Neuronal stem cell (in vitro differentiated cells): ENCODE data around the gene SPACA5B. TPM values are rescaled to one million over a fixed set of nuclear protein-coding genes. Genes with fewer than 3 reads are reported as not detected.
A peak's percentile ranks its signal among the peaks of the same experiment; 100 is the strongest.
"Not testable (repeated sequence)": the region's sequence is repeated elsewhere in the genome, so short reads cannot be mapped to it uniquely, and the experiment has no call there.

Source experiments
- DNase-seq: peaks from one replicate; pipeline ENCODE4 v3.0.0-alpha.2; 2013; ENCODE audit warnings: low spot score
- H2AFZ ChIP-seq: one replicate; pipeline ENCODE4 v1.6.1; 2013; ENCODE audit warnings: mild to moderate bottlenecking, low read length, inconsistent platforms
- H2AK5ac ChIP-seq: 2 replicates; pipeline ENCODE4 v1.6.1; 2013; ENCODE audit warnings: low read depth, mild to moderate bottlenecking, inconsistent platforms, low read length, moderate library complexity, mixed read lengths
- H2BK120ac ChIP-seq: 2 replicates; pipeline ENCODE4 v1.6.1; 2013; ENCODE audit warnings: low read depth, mild to moderate bottlenecking, inconsistent platforms, low read length, moderate library complexity, mixed read lengths
- H2BK12ac ChIP-seq: one replicate; pipeline ENCODE4 v1.6.1; 2013; ENCODE audit warnings: low read length, inconsistent platforms
- H2BK15ac ChIP-seq: 2 replicates; pipeline ENCODE4 v1.6.1; 2013; ENCODE audit warnings: mild to moderate bottlenecking, low read length, inconsistent platforms, mixed read lengths
- H2BK5ac ChIP-seq: one replicate; pipeline ENCODE4 v1.6.1; 2013; ENCODE audit warnings: inconsistent platforms, mild to moderate bottlenecking, low read length, moderate library complexity
- H3K14ac ChIP-seq: one replicate; pipeline ENCODE4 v1.6.1; 2013; ENCODE audit warnings: low read length, inconsistent platforms
- H3K18ac ChIP-seq: 2 replicates; pipeline ENCODE4 v1.6.1; 2013; ENCODE audit warnings: low read length, inconsistent platforms
- H3K23ac ChIP-seq: 2 replicates; pipeline ENCODE4 v1.6.1; 2013; ENCODE audit warnings: low read depth, mild to moderate bottlenecking, mixed read lengths, low read length, inconsistent platforms; ENCODE audit not compliant: poor library complexity
- H3K27ac ChIP-seq: replicated peaks from 3 replicates; pipeline ENCODE4 v1.5.1; 2013; ENCODE audit warnings: low read length, inconsistent platforms
- H3K27me3 ChIP-seq, 3 experiments: 2 replicates each; pipeline ENCODE4 v1.6.1; 2013; ENCODE audit warnings: low read length in 3 of 3, mild to moderate bottlenecking in 2 of 3, inconsistent platforms in 1 of 3, low read depth in 1 of 3, mixed read lengths in 1 of 3, moderate library complexity in 1 of 3; ENCODE audit not compliant: control insufficient read depth in 3 of 3, insufficient read depth in 3 of 3
- H3K36me3 ChIP-seq, 2 donors: replicated peaks in 1 of 2; 2 replicates each; pipeline ENCODE4 v1.6.1; 2013; ENCODE audit warnings: low read length in 2 of 2; ENCODE audit not compliant: control insufficient read depth in 2 of 2, insufficient read depth in 2 of 2
- H3K4ac ChIP-seq: 2 replicates; pipeline ENCODE4 v1.6.1; 2013; ENCODE audit warnings: inconsistent platforms, mild to moderate bottlenecking, low read length, moderate library complexity
- H3K4me1 ChIP-seq, 2 donors: 1 replicate in 1 of 2; 2 replicates in 1 of 2; pipeline ENCODE4 v1.6.1; 2013; ENCODE audit warnings: low read length in 2 of 2, low read depth in 1 of 2; ENCODE audit not compliant: control insufficient read depth in 2 of 2, insufficient read depth in 1 of 2
- H3K4me2 ChIP-seq: one replicate; pipeline ENCODE4 v1.6.1; 2013; ENCODE audit warnings: mild to moderate bottlenecking, low read length, inconsistent platforms; ENCODE audit not compliant: insufficient read depth, poor library complexity, severe bottlenecking
- H3K4me3 ChIP-seq, 2 donors: 2 replicates each; pipeline ENCODE4 v1.5.1; 2013; ENCODE audit warnings: low read length in 2 of 2, mild to moderate bottlenecking in 2 of 2, inconsistent platforms in 1 of 2, moderate library complexity in 1 of 2
- H3K79me1 ChIP-seq: one replicate; pipeline ENCODE4 v1.6.1; 2013; ENCODE audit warnings: low read depth, mild to moderate bottlenecking, inconsistent platforms, low read length, moderate library complexity
- H3K9ac ChIP-seq: one replicate; pipeline ENCODE4 v1.6.1; 2013; ENCODE audit warnings: mild to moderate bottlenecking, low read depth, low read length, inconsistent platforms; ENCODE audit not compliant: poor library complexity
- H3K9me3 ChIP-seq, 2 donors: replicated peaks in 1 of 2; 2 replicates each; pipeline versions ENCODE3 to v1.6.1; 2013; ENCODE audit warnings: low read length in 2 of 2, mild to moderate bottlenecking in 2 of 2, inconsistent platforms in 1 of 2, low read depth in 1 of 2, mixed read lengths in 1 of 2, moderate library complexity in 1 of 2; ENCODE audit not compliant: control insufficient read depth in 2 of 2, insufficient read depth in 1 of 2
- H4K8ac ChIP-seq: one replicate; pipeline ENCODE4 v1.6.1; 2013; ENCODE audit warnings: low read depth, mild to moderate bottlenecking, inconsistent platforms, low read length, moderate library complexity
- H4K91ac ChIP-seq: one replicate; pipeline ENCODE4 v1.6.1; 2013; ENCODE audit warnings: low read length, low read depth, mild to moderate bottlenecking, inconsistent platforms; ENCODE audit not compliant: poor library complexity
- WGBS, 2 donors: extraction: QIAGEN DNeasy Blood & Tissue Kit; methylation state at CpG; one replicate each; pipeline ENCODE4 v1.1.7; 2013; ENCODE audit warnings: missing lambda C conversion rate in 2 of 2, mixed read lengths in 1 of 2; ENCODE audit not compliant: insufficient read length in 2 of 2, insufficient replicate concordance in 1 of 2; ENCODE audit errors: extremely low coverage in 2 of 2; 5-methylcytosine and 5-hydroxymethylcytosine counted together
- polyA plus RNA-seq, 2 experiments: library from polyadenylated mRNA; stranded (reverse); fragments of 200-250 nt; gene quantifications; one replicate each; pipeline ENCODE4 v1.2.3, GENCODE V29; 2013

SPACA5B gene
- polyA plus RNA-seq (2013, experiment 1 of 2), result not detected
- not detected for polyA plus RNA-seq (2013, experiment 2 of 2)

- not testable (repeated sequence) for H2BK5ac ChIP-seq, H3K14ac ChIP-seq, H3K4ac ChIP-seq, H3K18ac ChIP-seq, H2AFZ ChIP-seq, H3K4me2 ChIP-seq, H3K9ac ChIP-seq, H4K91ac ChIP-seq, H3K27ac ChIP-seq, H2BK120ac ChIP-seq, H3K36me3 ChIP-seq, H3K23ac ChIP-seq, H3K4me1 ChIP-seq, H2BK12ac ChIP-seq, H4K8ac ChIP-seq, H3K27me3 ChIP-seq, H2AK5ac ChIP-seq, H3K4me3 ChIP-seq, DNase-seq, H2BK15ac ChIP-seq, H3K9me3 ChIP-seq, H3K79me1 ChIP-seq
- no CpG with 5 or more reads among the region's 4 CpGs for WGBS, 2 donors
Observed at GRCh38 chrX:48130326-48130725, at the start of gene SPACA5B. SPACA5B (plus strand) TSS chrX:48130626; CDS start chrX:48130688, 62 bp downstream.

GRCh38 chrX:48083212-48083611 is 47.2 kb upstream of the SPACA5B start:
- H2BK5ac ChIP-seq, result no peak overlapping the region

GRCh38 chrX:48083706-48084105 is 46.7 kb upstream of the SPACA5B start:
- H3K27ac ChIP-seq, result no peak overlapping the region
- no peaks in the 10 kb centered on the region for H3K79me1 ChIP-seq
- no peak overlapping the region for H4K8ac ChIP-seq
- no peak overlapping the region for H2BK120ac ChIP-seq
- no peak overlapping the region for H2AFZ ChIP-seq
- no peak overlapping the region for H2AK5ac ChIP-seq
- no peak for DNase-seq
- peaks cover 0 to 15% (median 0%) of the 10 kb centered on the region in 3 experiments for H3K27me3 ChIP-seq
- no peaks in the 10 kb centered on the region for H3K36me3 ChIP-seq
- H3K9me3 ChIP-seq, result no peaks in the 10 kb centered on the region
- no peak overlapping the region for H2BK15ac ChIP-seq
- no peaks in the 10 kb centered on the region for H3K4me1 ChIP-seq
- WGBS, 2 donors, result no CpG with 5 or more reads among the region's 5 CpGs
- H3K23ac ChIP-seq, result no peak overlapping the region
- H3K4me3 ChIP-seq, result no peak overlapping the region
- H2BK12ac ChIP-seq, result no peak overlapping the region
- H2BK5ac ChIP-seq, result no peak overlapping the region
- H3K14ac ChIP-seq, result no peak overlapping the region
- H4K91ac ChIP-seq, result no peak overlapping the region
- H3K4me2 ChIP-seq, result no peak overlapping the region
- no peak overlapping the region for H3K9ac ChIP-seq
- no peak overlapping the region for H3K4ac ChIP-seq
- no peak overlapping the region for H3K18ac ChIP-seq

More at GRCh38 chrX:48083212-48083611, 47.2 kb upstream of the SPACA5B start:
- Histone ChIP-seq H2BK120ac (no peak overlapping the region), H3K9me3 (no peaks in the 10 kb centered on the region), H4K91ac (no peak overlapping the region), H3K4me2 (no peak overlapping the region), H3K14ac (no peak overlapping the region), H3K4ac (no peak overlapping the region), H2BK12ac (no peak overlapping the region), H4K8ac (no peak overlapping the region), H3K79me1 (no peaks in the 10 kb centered on the region), H3K4me3 (no peak overlapping the region), H3K27me3 (peaks cover 0 to 15% (median 0%) of the 10 kb centered on the region in 3 experiments), H3K18ac (no peak overlapping the region), H3K36me3 (no peaks in the 10 kb centered on the region), H2BK15ac (no peak overlapping the region), H3K27ac (no peak overlapping the region), H3K4me1 (no peaks in the 10 kb centered on the region), H2AFZ (no peak overlapping the region), H3K9ac (no peak overlapping the region), H3K23ac (no peak overlapping the region), H2AK5ac (no peak overlapping the region)
- no CpG with 5 or more reads among the region's 9 CpGs for WGBS, 2 donors
- peak; percentile 11 for DNase-seq

GRCh38 chrX:48086082-48086481 is 44.3 kb upstream of the SPACA5B start:
- no peak overlapping the region for H3K23ac ChIP-seq
- no peak overlapping the region for H2BK12ac ChIP-seq
- no peaks in the 10 kb centered on the region for H3K4me1 ChIP-seq
- no peak overlapping the region for H2BK5ac ChIP-seq
- H3K27ac ChIP-seq, result no peak overlapping the region
- H2BK120ac ChIP-seq, result no peak overlapping the region
- H3K9me3 ChIP-seq, result no peaks in the 10 kb centered on the region
- no peak overlapping the region for H2AK5ac ChIP-seq
- no peak overlapping the region for H3K4me2 ChIP-seq
- H3K14ac ChIP-seq, result no peak overlapping the region
- H3K18ac ChIP-seq, result no peak overlapping the region
- peaks cover 0 to 15% (median 0%) of the 10 kb centered on the region in 3 experiments for H3K27me3 ChIP-seq
- no peaks in the 10 kb centered on the region for H3K79me1 ChIP-seq
- H3K36me3 ChIP-seq, result no peaks in the 10 kb centered on the region
- H4K91ac ChIP-seq, result no peak overlapping the region
- H2BK15ac ChIP-seq, result no peak overlapping the region
- H4K8ac ChIP-seq, result no peak overlapping the region
- H3K4ac ChIP-seq, result no peak overlapping the region
- no peak overlapping the region for H3K9ac ChIP-seq
- no peak for DNase-seq
- no peak overlapping the region for H3K4me3 ChIP-seq
- H2AFZ ChIP-seq, result no peak overlapping the region
